HG03342 (cell line): ENCODE data around the gene IFNAR1.
"Not testable (repeated sequence)": the region's sequence is repeated elsewhere in the genome, so short reads cannot be mapped to it uniquely, and the experiment has no call there.

Experiments used
- ATAC-seq: cut with Tn5 transposase; IDR thresholded peaks from one replicate; pipeline ENCODE4 v1.9.1; 2021; ENCODE audit warnings: mild to moderate bottlenecking, moderate library complexity; ENCODE audit not compliant: unreplicated experiment

IFNAR1 gene

DNA sequence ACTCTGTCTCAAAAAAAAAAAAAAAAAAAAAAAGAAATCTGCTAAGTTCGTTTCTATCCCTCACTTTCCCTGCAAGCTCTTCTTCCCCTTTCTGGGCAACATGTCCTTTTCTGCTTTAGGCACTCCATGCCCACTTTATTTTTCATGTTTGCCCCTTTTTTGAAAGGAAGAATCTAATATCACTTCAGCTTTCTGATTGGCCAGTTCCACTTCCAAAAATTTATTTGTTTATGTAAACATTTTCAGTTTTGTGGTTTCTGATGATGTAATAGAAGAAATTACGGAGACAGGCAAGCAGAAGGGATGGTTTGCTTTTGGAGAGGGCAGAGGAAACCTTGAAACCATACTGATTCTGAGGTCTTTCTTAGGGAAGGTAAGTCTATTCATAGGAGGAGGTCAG lies 15.1 kb downstream of the IFNAR1 start:
- no peak for ATAC-seq

GRCh38 chr21:33345751-33346238 lies 21.0 kb downstream of the IFNAR1 start:
- ATAC-seq, result no peak

GRCh38 chr21:33348706-33349105 lies 23.9 kb downstream of the IFNAR1 start:
- ATAC-seq, result no peak

GRCh38 chr21:33350676-33351075 lies 25.9 kb downstream of the IFNAR1 start:
- ATAC-seq, result no peak

- no peak for ATAC-seq
Observed at GRCh38 chr21:33355355-33355754, 30.6 kb downstream of the IFNAR1 start.

DNA sequence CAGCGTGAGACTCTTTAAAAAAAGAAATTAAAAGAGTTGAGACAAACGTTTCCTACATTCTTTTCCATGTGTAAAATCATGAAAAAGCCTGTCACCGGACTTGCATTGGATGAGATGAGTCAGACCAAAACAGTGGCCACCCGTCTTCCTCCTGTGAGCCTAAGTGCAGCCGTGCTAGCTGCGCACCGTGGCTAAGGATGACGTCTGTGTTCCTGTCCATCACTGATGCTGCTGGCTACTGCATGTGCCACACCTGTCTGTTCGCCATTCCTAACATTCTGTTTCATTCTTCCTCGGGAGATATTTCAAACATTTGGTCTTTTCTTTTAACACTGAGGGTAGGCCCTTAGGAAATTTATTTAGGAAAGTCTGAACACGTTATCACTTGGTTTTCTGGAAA lies 31.2 kb downstream of the IFNAR1 start:
- ATAC-seq, result no peak

DNA sequence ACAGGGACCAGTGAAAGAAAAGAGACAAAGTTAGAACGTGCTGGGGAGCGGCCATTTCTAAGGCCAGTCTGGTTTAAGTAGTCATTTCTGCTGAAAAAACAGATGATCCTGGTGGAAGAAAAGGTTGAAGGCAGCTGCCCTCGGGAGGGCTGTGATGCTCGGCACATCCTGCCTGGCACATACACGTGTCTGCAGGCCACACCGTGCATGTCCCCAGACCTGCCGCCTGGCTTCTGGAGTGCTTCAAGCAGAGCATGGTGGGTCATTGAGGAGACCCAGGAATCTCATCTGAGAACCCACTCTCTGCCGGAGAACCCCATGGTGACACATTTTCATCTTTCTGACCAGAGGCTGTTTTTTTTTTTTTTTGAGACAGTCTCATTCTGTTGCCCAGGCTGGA lies 32.4 kb downstream of the IFNAR1 start:
- no peak for ATAC-seq

DNA sequence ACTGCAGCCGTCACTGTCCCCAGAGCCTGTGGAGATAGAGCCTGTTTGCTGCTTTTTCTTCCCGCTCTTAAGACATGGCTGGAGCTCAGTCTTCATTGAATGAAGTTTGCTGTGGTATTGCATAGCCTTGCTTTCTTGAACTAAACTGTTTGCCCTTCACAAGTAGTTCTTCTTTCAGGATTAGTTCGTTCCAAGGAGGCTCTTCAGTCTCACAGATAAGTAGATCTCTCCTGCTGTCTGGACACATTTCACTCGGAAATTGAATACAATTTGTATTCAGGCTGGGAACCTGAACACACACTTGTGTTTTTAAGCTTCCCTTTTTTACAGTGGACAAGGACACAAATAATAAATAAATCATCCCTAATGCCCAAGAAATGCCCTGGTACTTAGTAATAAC lies 34.7 kb downstream of the IFNAR1 start:
- no peak for ATAC-seq

GRCh38 chr21:33360281-33360680 lies 35.5 kb downstream of the IFNAR1 start:
- ATAC-seq, result no peak

GRCh38 chr21:33360881-33361602 lies 36.3 kb downstream of the IFNAR1 start:
- peak; percentile 68 for ATAC-seq

- no peak for ATAC-seq
Observed at GRCh38 chr21:33362044-33362555, 37.3 kb downstream of the IFNAR1 start.

GRCh38 chr21:33363911-33364609 lies 39.3 kb downstream of the IFNAR1 start:
- not testable (repeated sequence) for ATAC-seq

DNA sequence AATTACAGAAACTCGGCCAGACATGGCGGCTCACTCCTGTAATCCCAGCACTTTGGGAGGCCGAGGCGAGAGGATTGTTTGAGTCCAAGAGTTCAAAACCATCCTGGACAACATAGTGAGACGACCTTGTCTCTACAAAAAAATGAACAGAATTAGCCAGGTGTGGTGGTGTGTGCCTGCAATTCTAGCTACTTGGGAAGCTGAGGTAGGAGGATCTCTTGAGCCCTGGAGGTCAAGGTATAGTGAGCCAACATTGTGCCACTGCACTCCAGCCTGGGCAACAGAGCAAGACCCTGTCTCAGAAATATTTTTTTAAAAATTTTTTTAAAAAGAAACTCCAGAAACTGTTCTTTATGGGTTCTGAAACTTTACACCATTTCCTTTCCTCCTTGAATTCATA lies 40.1 kb downstream of the IFNAR1 start:
- ATAC-seq, result no peak

DNA sequence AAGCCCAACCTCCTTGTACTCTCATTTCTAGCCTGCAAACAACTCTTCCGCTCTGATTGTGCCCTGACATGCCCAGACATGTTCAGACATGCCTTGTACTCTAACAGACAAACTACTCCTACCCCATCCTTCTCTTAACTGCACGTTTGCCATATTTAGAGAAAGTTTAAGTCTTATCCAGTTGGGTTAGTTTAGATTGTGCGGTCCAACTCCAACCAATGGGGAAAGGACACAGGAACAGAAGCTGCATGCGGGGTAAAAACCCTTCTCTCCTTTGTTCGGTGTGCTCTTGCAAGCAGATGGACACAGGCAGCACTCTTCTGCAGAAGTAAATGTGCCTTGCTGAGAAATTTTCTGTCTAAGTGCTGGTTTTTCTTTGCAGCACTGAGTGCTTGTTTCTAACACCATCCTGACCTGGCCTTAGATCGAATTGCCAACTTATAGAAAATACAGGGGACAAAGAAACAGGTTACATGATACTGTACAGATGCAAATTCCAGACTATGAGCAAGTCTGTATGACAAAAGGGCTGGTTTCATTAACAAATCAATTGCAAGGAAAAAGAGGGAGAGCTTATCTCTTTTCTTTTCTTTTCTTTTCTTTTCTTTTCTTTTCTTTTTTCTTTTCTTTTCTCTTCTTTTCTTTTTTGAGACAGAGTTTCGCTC lies 42.7 kb downstream of the IFNAR1 start:
- ATAC-seq, result no peak

DNA sequence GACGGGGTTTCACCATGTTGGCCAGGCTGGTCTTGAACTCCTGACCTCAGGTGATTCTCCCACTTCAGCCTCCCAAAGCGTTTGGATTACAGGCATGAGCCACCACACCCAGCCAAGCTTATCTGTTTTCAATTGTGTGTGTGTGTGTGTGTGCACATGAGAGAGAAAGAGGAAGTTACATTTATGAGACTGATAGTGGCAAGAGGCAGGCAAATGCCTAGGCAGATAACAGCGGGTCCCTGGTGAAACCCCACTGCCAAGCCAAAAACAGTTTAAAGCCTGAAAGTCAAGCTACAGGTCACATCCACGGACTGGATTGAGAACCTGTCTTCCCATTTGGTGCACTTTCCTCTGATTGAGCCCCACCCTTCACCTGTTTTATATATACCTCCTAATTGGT lies 43.4 kb downstream of the IFNAR1 start:
- ATAC-seq, result no peak

- ATAC-seq, result no peak
Observed at GRCh38 chr21:33368576-33368975, 43.8 kb downstream of the IFNAR1 start.

DNA sequence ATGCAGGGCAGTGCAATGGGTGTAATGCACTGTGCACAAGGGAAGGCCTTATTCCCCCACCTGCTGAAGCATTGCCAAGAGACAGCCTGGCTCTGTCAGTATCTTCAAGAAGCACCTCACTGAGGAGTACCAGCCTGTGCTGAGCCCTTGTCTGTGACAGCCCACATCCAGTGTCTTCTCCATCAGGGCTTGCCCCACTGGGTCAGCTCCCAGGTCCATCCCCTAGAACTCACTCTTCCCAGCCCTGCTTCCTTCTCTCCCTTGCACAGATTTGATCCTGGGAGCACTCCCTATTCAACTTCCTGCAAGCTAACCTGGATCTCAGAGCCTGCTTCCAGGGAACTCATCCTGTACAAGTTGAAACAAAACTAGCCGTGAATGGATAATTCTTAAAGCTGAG lies 44.8 kb downstream of the IFNAR1 start:
- no peak for ATAC-seq

- no peak for ATAC-seq
Observed at GRCh38 chr21:33370305-33370704, 45.5 kb downstream of the IFNAR1 start.

- ATAC-seq, result no peak
Observed at GRCh38 chr21:33371366-33371765, 46.6 kb downstream of the IFNAR1 start.

DNA sequence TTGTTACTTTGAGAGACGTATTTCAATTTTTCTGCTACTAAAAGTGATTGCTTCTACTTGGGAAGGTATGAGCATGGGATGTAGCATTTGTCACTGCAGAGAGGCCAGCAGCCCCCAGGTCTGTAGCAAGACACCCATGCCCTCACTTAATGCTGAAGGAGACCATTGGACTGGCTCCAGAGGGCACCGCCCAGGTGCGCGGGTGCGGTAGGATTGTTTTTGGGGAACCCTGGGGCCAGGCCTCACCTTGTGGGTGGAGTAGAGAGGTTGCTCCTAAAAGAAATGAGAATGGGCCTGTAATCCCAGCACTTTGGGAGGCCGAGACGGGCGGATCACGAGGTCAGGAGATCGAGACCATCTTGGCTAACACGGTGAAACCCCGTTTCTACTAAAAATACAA lies 47.8 kb downstream of the IFNAR1 start:
- no peak for ATAC-seq

GRCh38 chr21:33373451-33373850 lies 48.7 kb downstream of the IFNAR1 start:
- ATAC-seq, result no peak

- ATAC-seq, result no peak
Observed at GRCh38 chr21:33374080-33374449, 49.3 kb downstream of the IFNAR1 start.
